Glomerular endothelial cell (primary cell): ENCODE results near the gene GARIN5A. TPM values are rescaled to one million over a fixed set of nuclear protein-coding genes. Genes with fewer than 3 reads are reported as not detected.

Experiments used
- DNase-seq: peaks from one replicate; pipeline ENCODE4 v3.0.0-alpha.2; 2011; ENCODE audit warnings: low read depth, low spot score; ENCODE audit errors: extremely low read depth
- total RNA-seq: library from RNA; depleted of rRNA; stranded (reverse); fragments of >200 nt; gene quantifications from 2 replicates; pipeline ENCODE4 v1.2.3, GENCODE V29; 2015

GARIN5A gene
- total RNA-seq = 0.39 TPM in 1 of 2 replicates, not detected in the other

GRCh38 chr19:50476224-50476906 is at the start of gene GARIN5A, which contains the start of gene EMC10:
TSS of gene GARIN5A (minus strand) at chr19:50476848. CDS start at chr19:50476388, 460 bp downstream.
TSS of gene EMC10 (plus strand) at chr19:50476507. CDS start at chr19:50476545, 38 bp downstream.
- no peak for DNase-seq

DNA sequence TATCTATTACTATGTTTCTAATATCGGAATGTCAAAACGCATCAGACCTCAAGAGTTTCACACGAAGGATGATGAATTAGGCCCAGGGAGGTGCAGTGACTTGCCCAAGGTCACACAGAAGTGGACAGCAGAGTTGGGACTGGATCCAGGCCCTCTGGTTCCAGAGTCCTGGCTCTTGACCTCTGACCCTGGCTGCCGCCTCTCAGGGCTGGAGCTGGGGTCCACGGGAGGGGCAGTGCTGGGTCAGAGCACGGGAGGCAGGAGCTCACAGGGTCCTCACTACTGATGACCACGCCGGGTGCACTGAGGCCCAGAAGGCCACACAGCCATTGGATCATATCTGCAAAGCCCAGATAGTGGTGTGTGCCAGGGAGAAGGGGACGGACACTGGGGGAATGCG is 46.2 kb upstream of the GARIN5A start:
- no peak for DNase-seq

- DNase-seq = no peak
These were observed 44.3 kb upstream of the GARIN5A start for GRCh38 chr19:50520822-50521465.

- DNase-seq = no peak
These were observed 42.4 kb upstream of the GARIN5A start for GRCh38 chr19:50519006-50519575.

DNA sequence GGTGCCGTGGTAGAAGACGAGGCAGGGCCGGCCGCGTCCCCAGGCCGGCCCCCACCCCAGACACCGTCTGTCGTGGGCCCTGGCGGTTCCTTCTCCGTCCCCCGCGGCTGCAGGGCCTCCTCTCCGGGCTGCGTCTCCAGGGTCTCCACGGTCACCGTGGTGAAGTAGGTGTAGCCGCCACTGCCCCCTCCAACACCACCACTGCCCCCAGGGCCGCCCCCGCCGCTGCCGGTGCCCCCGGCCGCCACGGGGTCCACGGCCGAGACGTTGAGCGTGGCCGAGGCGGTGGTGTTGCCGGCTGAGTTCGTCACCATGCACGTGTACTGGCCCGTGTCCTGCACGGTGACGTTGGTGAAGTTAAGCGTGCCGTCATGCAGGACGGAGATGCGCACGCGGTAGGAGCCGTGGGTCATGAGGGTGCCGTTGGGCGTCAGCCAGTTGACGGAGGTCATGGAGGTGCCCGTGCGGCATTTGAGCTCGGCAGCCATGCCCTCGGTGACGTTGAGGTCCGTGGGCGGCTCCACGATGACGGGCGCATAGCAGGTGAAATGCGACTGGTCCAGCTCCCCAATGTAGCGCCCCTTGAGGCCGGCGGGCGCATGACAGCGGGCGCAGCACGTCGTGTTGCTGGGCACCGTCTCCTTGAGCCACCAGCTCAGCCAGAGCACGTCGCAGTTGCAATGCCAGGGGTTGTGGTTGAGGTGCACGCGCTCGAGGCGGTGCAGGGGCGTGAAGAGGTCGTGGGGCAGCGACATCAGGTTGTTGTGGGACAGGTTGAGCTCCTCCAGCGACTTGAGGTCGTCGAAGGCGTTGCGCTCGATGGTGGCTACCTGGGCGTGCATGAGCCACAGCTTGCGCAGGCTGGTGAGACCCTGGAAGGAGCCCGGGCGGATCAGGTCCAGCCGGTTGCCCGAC is 41.7 kb upstream of the GARIN5A start:
- no peak for DNase-seq

- no peak for DNase-seq
These were observed 41.0 kb upstream of the GARIN5A start for GRCh38 chr19:50517704-50518075.

DNA sequence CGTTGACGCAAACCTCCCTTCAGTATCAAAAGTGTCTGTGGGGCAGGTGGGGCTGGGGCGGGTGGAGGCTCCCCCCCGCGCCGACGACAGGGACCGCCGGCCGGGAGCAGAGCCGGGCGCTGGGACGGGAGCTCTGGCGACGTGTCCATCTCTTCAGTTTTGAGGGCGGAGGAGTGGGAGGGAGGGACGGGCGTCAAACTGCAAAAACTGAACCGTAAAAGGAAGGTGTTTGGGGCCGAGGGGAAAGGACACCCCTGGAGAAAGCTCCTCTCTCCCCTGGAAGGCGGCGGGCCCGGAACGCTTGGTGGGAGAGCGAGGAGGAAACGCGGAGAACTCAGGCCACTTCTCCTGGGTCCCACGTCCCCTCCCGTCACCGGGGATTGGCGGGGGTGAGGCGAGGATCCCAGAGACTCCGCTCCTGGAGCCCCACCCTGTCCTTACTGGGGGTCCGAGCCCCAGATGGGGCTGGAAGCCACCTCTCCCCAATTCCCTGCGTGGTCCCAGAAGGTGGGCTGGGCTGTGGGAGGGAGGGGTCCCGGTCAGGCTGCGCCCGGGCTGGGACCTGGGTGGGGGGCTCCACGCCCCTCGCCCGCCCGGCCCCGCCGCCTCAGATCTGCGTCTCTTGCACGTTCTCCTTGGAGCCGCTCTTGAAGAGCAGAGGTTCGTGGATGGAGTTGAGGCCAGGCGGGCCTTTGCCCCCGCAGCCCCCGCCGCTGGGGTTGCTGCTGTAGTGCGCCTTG is 40.5 kb upstream of the GARIN5A start:
- no peak for DNase-seq

GRCh38 chr19:50516456-50516855 is 39.8 kb upstream of the GARIN5A start:
- no peak for DNase-seq

DNA sequence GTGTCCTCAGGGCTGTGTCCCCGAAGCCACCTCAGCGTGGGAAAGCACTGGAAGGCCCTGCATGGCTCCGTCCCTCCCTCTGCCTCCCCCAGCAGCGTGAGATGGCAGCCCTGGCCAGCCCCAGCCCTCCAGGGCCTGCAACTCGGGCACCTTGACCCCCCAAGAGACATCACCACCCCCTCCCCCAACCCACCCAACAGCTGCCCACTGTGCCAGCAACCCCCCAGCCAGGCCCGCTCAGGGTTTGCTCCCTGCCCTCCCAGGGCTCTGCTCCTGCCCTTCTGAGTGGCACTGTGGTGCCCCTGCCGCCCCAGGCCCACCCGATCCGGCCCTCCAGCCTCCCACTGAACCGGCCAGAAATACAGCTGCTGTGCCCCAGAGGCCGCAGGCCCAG is 38.5 kb upstream of the GARIN5A start:
- DNase-seq = no peak

DNA sequence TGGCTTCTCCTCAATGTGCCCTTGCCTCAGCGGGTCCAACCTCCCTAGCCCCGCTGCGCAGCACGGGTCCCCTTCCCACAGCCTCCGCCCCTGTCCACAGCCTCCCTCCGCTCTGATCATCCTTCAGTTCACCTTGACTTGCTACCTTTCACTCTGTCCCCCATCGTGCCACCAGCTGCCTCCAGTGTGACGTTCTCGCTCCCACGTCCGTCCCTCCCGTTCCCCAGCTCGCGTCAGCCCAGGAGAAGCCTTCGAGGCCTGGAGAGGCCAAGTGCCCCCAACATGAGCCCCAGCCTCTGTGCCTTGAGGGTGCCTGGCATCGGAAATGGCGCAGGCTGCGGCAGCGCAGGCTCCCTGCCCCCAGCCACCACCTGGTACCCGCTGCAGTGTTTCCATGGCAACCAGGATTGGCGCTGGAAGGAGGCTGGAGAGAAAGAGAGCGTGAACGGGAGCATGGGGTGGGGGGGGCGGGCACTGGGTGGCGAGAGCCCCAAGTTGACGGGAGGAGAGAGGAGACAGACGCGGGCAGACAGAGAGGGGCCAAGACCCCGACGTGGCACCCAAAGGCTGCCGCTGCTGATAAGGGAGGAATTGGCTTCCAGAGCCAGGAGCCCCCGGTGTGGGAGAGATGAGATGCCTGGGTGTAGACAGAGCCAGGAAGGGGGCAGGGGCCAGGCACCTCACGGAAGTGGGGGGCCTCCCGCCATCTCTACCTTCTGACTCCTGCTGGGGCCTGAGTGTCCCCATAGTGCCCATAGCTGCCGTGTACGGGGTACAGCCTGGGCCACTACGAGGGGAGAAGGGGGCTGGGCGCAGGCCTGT is 37.9 kb upstream of the GARIN5A start:
- no peak for DNase-seq

GRCh38 chr19:50513746-50514345 is 37.2 kb upstream of the GARIN5A start, which contains the start of gene ASPDH:
TSS of gene ASPDH (minus strand) at chr19:50513913. CDS start at chr19:50513823, 90 bp downstream.
- no peak for DNase-seq

DNA sequence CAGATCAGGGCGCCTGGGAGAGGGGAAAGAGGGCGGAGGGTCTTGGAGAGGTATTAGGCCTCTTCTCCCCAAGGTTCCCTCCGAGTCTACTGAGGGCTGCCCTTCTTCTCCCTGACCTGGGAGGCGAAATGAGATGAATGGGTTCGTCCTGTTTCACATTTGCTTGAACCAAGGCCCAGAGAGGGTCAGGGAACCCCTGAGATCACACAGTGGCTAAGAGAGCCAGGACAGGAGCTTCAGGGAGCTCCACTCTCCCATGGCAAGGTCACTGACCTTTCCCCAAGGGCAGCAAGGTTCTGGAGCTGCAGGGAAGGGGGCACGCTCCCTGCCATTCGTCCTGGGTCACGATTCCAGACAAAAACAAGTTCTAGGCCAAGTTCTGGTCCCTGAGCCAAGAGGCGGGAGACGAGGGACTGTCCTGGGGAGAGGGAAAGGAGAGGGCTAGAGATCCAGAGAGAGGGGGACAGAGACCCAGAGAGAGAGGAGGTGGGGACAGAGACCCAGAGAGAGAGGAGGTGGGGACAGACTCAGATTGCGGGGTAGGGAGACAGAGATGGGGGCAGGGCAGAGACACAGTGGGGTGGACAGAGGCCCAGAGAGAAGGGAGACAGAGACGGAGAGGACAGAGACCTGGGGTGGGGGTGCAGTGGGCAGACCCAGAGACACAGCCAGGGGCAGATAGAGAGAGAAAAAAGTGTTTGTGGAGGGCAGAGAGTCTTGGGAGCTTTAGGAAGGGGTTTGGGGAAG is 36.5 kb upstream of the GARIN5A start:
- no peak for DNase-seq

DNA sequence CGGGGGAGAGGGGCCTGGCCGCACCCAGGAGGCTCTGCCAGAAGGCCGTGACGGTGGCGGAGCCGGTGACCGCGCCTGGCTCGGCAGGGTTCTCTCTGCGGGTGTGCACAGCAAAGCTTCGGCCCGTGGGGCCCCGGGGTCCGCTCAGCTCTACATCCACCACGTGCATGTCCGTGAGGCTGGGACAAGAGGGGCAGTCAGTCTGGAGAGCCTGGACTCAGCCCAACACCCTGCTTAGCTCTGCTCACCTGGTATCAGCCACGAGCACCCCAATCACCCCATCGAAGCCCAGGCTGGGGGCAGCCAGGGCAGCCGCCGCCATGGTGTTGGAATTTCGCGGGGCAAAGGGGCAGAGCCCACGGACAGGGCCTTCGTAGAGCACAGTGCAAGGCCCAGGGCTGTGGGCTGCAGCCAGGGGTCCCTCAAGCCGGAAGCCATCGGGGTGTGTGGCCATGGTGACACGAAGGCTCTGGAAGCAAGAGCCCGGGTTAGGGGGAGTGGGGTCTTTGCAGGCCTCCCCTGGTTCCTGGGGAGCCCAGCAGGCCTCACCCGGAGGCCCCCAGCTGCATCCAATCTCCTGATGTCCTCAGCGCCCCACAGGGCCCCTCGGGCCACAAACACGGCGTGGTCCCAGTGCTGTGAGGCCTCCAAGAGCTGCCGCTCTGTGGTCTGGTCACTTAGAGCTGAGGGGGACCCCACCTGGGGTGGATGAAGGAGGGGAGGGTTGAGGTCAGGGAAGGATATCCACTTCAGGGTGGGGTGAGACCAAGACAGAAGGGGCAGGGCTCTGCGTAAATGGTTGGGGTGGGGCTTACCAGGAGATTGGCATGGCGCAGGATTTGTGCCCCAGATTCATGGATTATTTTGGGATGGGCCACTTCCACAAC is 35.7 kb upstream of the GARIN5A start:
- DNase-seq = no peak

- DNase-seq = peak; percentile 87
These were observed 34.6 kb upstream of the GARIN5A start, which contains the start of gene JOSD2 for GRCh38 chr19:50511069-50511822. TSS of gene JOSD2 (minus strand) at chr19:50511191. CDS start at chr19:50510431, 760 bp downstream.

- no peak for DNase-seq
These were observed 34.0 kb upstream of the GARIN5A start for GRCh38 chr19:50510700-50511068.

DNA sequence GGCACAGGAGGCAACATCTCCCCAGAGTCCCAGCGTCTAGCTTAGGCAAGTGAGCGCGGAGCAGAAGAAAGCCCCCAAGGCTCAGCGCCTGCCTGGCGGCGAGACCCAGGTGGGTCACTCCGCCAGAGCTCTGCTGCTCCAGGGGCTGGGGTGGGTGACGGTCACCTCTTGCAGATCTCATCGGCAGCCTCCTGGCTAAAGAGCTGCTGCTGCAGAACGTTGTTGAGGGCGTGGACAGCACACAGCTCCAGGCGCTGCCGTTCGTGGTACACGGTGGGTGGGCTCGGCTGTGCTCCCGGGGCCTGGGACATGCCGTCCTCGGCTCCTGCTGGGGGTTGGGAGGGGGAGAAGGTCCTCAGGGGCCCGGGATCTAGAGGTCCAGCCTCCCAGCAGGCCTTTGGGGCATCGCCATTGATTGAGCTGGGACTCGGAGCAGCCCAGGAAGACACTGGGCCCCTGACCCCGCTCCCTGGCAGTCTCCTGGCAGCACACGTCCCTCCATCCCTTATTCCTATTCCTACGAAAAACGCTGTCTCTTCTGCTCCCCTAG is 33.5 kb upstream of the GARIN5A start:
- DNase-seq = no peak
